IgD-negative memory B cell (primary cell): ENCODE results near the gene RICTOR. TPM values are rescaled to one million over a fixed set of nuclear protein-coding genes. Genes with fewer than 3 reads are reported as not detected.
A peak's percentile ranks its signal among the peaks of the same experiment; 100 is the strongest.

Experiments used
- H3K27ac Mint-ChIP-seq, 3 donors: one replicate each; pipeline ENCODE4 v1.8.0; 2020 to 2022; ENCODE audit warnings: mild to moderate bottlenecking in 3 of 3, mixed read lengths in 3 of 3, moderate library complexity in 1 of 3
- H3K27me3 Mint-ChIP-seq: one replicate; pipeline ENCODE4 v1.8.0; 2021; ENCODE audit warnings: mixed read lengths
- H3K36me3 Mint-ChIP-seq: one replicate; pipeline ENCODE4 v1.8.0; 2020; ENCODE audit warnings: mild to moderate bottlenecking, mixed read lengths
- H3K4me1 Mint-ChIP-seq, 3 donors: one replicate each; pipeline ENCODE4 v1.8.0; 2020 to 2022; ENCODE audit warnings: mixed read lengths in 3 of 3, mild to moderate bottlenecking in 1 of 3
- H3K4me3 Mint-ChIP-seq, 4 donors: one replicate each; pipeline ENCODE4 v1.8.0; 2020 to 2022; ENCODE audit warnings: mild to moderate bottlenecking in 4 of 4, mixed read lengths in 4 of 4, moderate library complexity in 3 of 4
- H3K9me3 Mint-ChIP-seq, 3 donors: one replicate each; pipeline ENCODE4 v1.8.0; 2020 to 2021; ENCODE audit warnings: mixed read lengths in 3 of 3, mild to moderate bottlenecking in 1 of 3
- polyA plus RNA-seq: library from polyadenylated mRNA; unstranded; fragments of 300-500 nt; fragmentation: Illumina TruSeq; gene quantifications from one replicate; pipeline ENCODE4 v1.2.3, GENCODE V29; 2021

RICTOR gene
- polyA plus RNA-seq, 1 donor from 2014 or later, result 11.8 TPM

DNA sequence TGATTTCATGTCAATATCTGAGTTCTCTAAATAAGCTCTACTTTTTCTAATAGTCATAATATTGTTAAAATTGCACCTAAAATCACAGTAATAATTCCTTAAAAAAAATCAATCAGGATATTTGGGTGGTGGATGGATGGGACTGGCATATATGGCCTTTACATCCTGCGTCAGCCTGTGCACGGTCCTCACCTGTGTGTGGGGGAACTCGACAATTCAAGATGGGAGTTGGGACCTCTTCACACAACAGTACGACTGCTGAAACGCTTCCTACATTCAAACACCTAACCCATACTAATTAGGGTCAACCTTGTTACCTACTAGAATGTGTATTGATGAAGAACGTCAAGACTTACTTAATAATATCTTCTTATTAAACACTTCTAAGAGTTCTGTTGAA, 137.9 kb downstream of the RICTOR start:
- Mint-ChIP-seq H3K4me1 (peaks cover 0 to 4% (median 0%) of the 10 kb centered on the region in 3 donors), H3K27ac (peak overlapping the region in 1 of 3 donors; percentile 8), H3K9me3 (peaks cover 0 to 3% (median 0%) of the 10 kb centered on the region in 3 donors), H3K36me3 (peaks cover 10% of the 10 kb centered on the region), H3K4me3 (no peak overlapping the region), H3K27me3 (no peaks in the 10 kb centered on the region)

DNA sequence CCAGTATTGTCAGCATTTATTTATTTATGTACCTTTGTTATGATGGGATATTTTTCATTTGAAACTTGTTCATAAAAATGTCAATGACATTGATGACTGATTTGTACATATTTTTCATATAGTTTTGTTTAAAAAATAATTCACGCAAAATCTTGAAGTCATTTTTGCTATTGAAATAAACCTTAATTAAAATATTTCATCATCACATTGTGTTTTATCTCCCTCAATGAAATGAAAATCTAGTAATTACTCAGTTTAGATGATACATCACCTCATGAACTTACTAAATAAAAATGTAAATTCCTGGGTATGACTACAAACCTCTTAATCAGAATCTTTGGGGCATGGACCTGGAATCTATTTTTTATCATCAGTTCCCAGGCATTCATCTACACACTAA, 138.8 kb downstream of the RICTOR start:
- no peaks in the 10 kb centered on the region for H3K27me3 Mint-ChIP-seq
- H3K27ac Mint-ChIP-seq, result no peak overlapping the region

DNA sequence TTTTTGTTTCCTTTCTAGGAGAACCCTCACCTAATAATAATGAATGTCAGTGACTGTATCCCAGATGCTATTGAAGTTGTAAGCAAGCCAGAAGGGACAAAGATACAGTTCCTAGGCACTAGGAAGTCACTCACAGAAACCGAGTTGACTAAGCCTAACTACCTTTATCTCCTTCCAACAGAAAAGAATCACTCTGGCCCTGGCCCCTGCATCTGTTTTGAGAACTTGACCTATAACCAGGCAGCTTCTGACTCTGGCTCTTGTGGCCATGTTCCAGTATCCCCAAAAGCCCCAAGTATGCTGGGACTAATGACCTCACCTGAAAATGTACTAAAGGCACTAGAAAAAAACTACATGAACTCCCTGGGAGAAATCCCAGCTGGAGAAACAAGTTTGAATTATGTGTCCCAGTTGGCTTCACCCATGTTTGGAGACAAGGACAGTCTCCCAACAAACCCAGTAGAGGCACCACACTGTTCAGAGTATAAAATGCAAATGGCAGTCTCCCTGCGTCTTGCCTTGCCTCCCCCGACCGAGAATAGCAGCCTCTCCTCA, 141.3 kb downstream of the RICTOR start:
- Mint-ChIP-seq H3K27ac (peak overlapping the region in 2 of 3 donors; percentile 18 to 22), H3K36me3 (peaks cover 4% of the 10 kb centered on the region), H3K4me3 (no peak overlapping the region), H3K27me3 (peaks cover 4% of the 10 kb centered on the region), H3K4me1 (peaks cover 0 to 4% (median 0%) of the 10 kb centered on the region in 3 donors), H3K9me3 (peaks cover 0 to 3% (median 0%) of the 10 kb centered on the region in 3 donors)

More for the DNA sequence above, 138.8 kb downstream of the RICTOR start:
- Mint-ChIP-seq H3K9me3 (peaks cover 0 to 3% (median 0%) of the 10 kb centered on the region in 3 donors), H3K4me3 (no peak overlapping the region), H3K4me1 (peaks cover 0 to 4% (median 0%) of the 10 kb centered on the region in 3 donors), H3K36me3 (peaks cover 10% of the 10 kb centered on the region)

GRCh38 chr5:38931731-38932130, 142.5 kb downstream of the RICTOR start:
- peaks cover 0 to 4% (median 0%) of the 10 kb centered on the region in 3 donors for H3K4me1 Mint-ChIP-seq
- peaks cover under 1% of the 10 kb centered on the region for H3K36me3 Mint-ChIP-seq
- H3K27ac Mint-ChIP-seq, result no peak overlapping the region
- peaks cover 0 to 3% (median under 1%) of the 10 kb centered on the region in 3 donors for H3K9me3 Mint-ChIP-seq
- no peak overlapping the region for H3K4me3 Mint-ChIP-seq
- peaks cover 5% of the 10 kb centered on the region for H3K27me3 Mint-ChIP-seq

DNA sequence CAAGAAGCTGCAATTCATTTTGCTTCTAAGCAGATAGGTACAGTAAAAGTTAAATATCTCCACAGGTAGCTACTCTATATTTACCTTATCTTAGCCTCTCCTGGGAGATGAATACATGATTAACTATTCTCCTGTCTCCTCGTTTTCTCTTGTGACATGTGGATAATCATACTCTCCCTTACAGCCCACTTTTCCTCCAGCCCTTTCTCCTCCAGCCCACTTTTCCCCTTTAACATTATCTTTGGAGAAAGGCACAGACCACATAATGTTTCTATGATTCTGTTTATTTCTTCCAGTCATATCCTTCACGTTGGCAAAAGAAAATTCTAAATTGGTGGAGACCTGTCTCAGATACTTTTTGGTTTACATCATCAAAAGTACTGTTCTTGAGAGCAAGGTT, 144.4 kb downstream of the RICTOR start:
- Mint-ChIP-seq H3K36me3 (peaks cover 2% of the 10 kb centered on the region), H3K27me3 (peaks cover 14% of the 10 kb centered on the region), H3K9me3 (peaks cover 0 to 2% (median 0%) of the 10 kb centered on the region in 3 donors), H3K4me3 (no peak overlapping the region), H3K4me1 (no peaks in the 10 kb centered on the region), H3K27ac (no peak overlapping the region)

- H3K9me3 Mint-ChIP-seq, result peaks cover 0 to 2% (median 0%) of the 10 kb centered on the region in 3 donors
- no peak overlapping the region for H3K4me3 Mint-ChIP-seq
- peaks cover 19% of the 10 kb centered on the region for H3K27me3 Mint-ChIP-seq
- H3K4me1 Mint-ChIP-seq, result no peaks in the 10 kb centered on the region
- H3K36me3 Mint-ChIP-seq, result peaks cover 2% of the 10 kb centered on the region
- H3K27ac Mint-ChIP-seq, result no peak overlapping the region
These were observed 146.7 kb downstream of the RICTOR start for GRCh38 chr5:38927470-38927869.

GRCh38 chr5:38926121-38926520, 148.1 kb downstream of the RICTOR start:
- H3K9me3 Mint-ChIP-seq, result peaks cover 0 to 2% (median 0%) of the 10 kb centered on the region in 3 donors
- H3K27ac Mint-ChIP-seq, result no peak overlapping the region
- H3K27me3 Mint-ChIP-seq, result peaks cover 25% of the 10 kb centered on the region
- H3K4me3 Mint-ChIP-seq, result no peak overlapping the region
- no peaks in the 10 kb centered on the region for H3K4me1 Mint-ChIP-seq
- peaks cover 2% of the 10 kb centered on the region for H3K36me3 Mint-ChIP-seq

GRCh38 chr5:38925154-38925925, 148.9 kb downstream of the RICTOR start:
- Mint-ChIP-seq H3K36me3 (peaks cover 2% of the 10 kb centered on the region), H3K9me3 (peaks cover 0 to 2% (median 0%) of the 10 kb centered on the region in 3 donors), H3K4me1 (no peaks in the 10 kb centered on the region), H3K4me3 (no peak overlapping the region), H3K27me3 (peaks cover 25% of the 10 kb centered on the region), H3K27ac (no peak overlapping the region)

GRCh38 chr5:38923661-38924451, 150.3 kb downstream of the RICTOR start:
- Mint-ChIP-seq H3K36me3 (peaks cover 2% of the 10 kb centered on the region), H3K4me3 (no peak overlapping the region), H3K27ac (no peak overlapping the region), H3K4me1 (no peaks in the 10 kb centered on the region), H3K27me3 (peaks cover 25% of the 10 kb centered on the region), H3K9me3 (peaks cover 0 to 2% (median 0%) of the 10 kb centered on the region in 3 donors)

DNA sequence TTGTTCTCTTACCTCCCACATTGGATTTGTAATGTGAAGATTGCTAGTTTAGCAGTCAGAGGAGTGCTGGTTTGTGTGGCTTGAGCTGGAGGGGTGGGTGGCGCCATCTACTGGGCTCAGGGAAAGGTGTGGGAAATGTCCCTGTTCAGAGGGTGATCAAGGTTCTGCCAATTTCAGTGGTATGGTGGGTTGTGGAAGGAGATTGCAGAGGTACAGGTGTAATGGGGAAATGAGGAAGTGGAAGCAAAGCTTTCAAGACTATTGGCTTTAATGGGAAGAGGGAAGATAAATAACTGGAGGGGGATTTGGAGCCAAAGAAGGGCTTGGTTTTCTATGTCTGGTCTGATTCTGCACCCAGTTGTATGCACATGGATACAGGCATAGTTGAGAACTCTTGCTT, 152.0 kb downstream of the RICTOR start:
- H3K27me3 Mint-ChIP-seq, result peaks cover 21% of the 10 kb centered on the region
- H3K36me3 Mint-ChIP-seq, result peaks cover 2% of the 10 kb centered on the region
- H3K4me3 Mint-ChIP-seq, result no peak overlapping the region
- H3K27ac Mint-ChIP-seq, result peak overlapping the region in 1 of 3 donors; percentile 7
- H3K4me1 Mint-ChIP-seq, result no peaks in the 10 kb centered on the region
- peaks cover 0 to 2% (median 0%) of the 10 kb centered on the region in 3 donors for H3K9me3 Mint-ChIP-seq

- no peak overlapping the region for H3K4me3 Mint-ChIP-seq
- peaks cover 17% of the 10 kb centered on the region for H3K27me3 Mint-ChIP-seq
- H3K27ac Mint-ChIP-seq, result no peak overlapping the region
- no peaks in the 10 kb centered on the region for H3K4me1 Mint-ChIP-seq
- no peaks in the 10 kb centered on the region for H3K9me3 Mint-ChIP-seq
- H3K36me3 Mint-ChIP-seq, result peaks cover 2% of the 10 kb centered on the region
These were observed 153.0 kb downstream of the RICTOR start for GRCh38 chr5:38921174-38921573.

DNA sequence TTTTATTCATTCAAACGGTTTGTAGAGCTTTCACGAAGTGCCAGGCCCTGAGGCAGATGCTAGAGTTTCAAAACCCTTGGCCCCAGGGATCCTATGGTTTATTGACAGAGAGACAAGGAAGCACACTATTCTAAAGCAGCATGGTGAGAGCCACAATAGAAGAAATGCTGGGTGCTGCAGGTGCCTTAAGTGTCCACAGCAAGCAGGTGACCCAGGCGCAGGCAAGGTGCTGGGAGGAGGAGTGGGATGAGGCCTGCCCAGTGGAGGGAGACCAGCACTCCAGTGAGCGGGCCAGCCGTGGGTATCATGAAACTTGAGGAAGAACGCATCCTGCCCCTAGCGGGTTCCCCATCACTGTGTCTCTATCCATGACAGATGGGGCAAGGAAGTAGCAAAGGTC, 157.4 kb downstream of the RICTOR start:
- Mint-ChIP-seq H3K27ac (peak overlapping the region in 1 of 3 donors; percentile 1), H3K4me1 (peaks cover 0 to under 1% (median 0%) of the 10 kb centered on the region in 3 donors), H3K27me3 (peaks cover 6% of the 10 kb centered on the region)

GRCh38 chr5:38913714-38914113, 160.5 kb downstream of the RICTOR start:
- Mint-ChIP-seq H3K27ac (no peak overlapping the region), H3K36me3 (peaks cover 4% of the 10 kb centered on the region)

More for the DNA sequence above, 157.4 kb downstream of the RICTOR start:
- Mint-ChIP-seq H3K4me3 (no peak overlapping the region), H3K36me3 (peaks cover 3% of the 10 kb centered on the region), H3K9me3 (no peaks in the 10 kb centered on the region)

DNA sequence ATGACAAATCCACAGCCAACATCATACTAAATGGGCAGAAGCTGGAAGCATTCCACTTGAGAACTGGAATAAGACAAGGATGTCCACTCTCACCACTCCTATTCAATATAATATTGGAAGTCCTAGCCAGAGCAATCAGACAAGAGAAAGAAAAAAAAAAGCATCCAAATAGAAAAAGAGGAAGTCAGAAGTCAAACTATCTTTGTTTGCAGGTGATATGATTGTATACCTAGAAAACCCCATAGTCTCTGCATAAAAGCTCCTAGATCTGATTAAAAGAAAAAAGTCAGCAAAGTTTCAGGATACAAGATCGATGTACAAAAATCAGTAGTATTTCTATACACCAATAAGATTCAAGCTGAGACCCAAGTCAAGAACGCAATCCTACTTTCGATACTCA, 162.3 kb downstream of the RICTOR start:
- no peak overlapping the region for H3K27ac Mint-ChIP-seq
- H3K27me3 Mint-ChIP-seq, result peaks cover 7% of the 10 kb centered on the region
- H3K36me3 Mint-ChIP-seq, result peaks cover 8% of the 10 kb centered on the region
- no peak overlapping the region for H3K4me3 Mint-ChIP-seq
- peaks cover 6 to 18% (median 14%) of the 10 kb centered on the region in 3 donors for H3K9me3 Mint-ChIP-seq
- peaks cover 0 to 2% (median 0%) of the 10 kb centered on the region in 3 donors for H3K4me1 Mint-ChIP-seq

More at GRCh38 chr5:38913714-38914113, 160.5 kb downstream of the RICTOR start:
- Mint-ChIP-seq H3K9me3 (peaks cover 5 to 16% (median 12%) of the 10 kb centered on the region in 3 donors), H3K4me3 (no peak overlapping the region), H3K27me3 (peaks cover 8% of the 10 kb centered on the region), H3K4me1 (peaks cover 0 to 2% (median 0%) of the 10 kb centered on the region in 3 donors)

DNA sequence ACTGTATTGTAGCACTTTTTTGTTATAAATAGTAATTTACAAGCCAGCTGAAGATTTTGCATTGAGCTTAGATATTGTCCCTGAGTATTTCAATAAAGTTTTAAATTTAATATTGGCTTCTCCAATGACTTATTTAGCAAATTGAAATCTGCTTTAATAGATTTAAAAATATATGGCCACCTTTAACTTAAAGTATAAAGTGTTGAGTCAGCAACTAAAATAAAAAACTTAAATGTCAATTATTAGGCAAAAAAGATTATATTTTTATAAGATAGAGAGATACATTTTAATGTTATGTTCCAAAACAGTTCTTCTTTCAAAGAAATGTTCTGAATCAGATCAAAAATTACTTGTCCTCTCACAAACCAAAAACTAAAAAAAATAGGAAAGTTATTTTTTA, 167.7 kb downstream of the RICTOR start:
- H3K27me3 Mint-ChIP-seq, result peaks cover 8% of the 10 kb centered on the region
- H3K4me3 Mint-ChIP-seq, result no peak overlapping the region
- no peak overlapping the region for H3K27ac Mint-ChIP-seq
- H3K4me1 Mint-ChIP-seq, result no peaks in the 10 kb centered on the region
- H3K36me3 Mint-ChIP-seq, result peaks cover 5% of the 10 kb centered on the region
- peaks cover 7 to 22% (median 14%) of the 10 kb centered on the region in 3 donors for H3K9me3 Mint-ChIP-seq
